SK-N-SH (cell line): Measurements from ENCODE around the gene MVP. TPM values are rescaled to one million over a fixed set of nuclear protein-coding genes. Genes with fewer than 3 reads are reported as not detected.
"Not testable (repeated sequence)": the region's sequence is repeated elsewhere in the genome, so short reads cannot be mapped to it uniquely, and the experiment has no call there.

Experiments used
- CTCF ChIA-PET: fragments of 300-600, 350-600 bp; formaldehyde crosslinking; extraction: SDS; loops from one replicate; lab custom pipeline; 2021; lab: Yijun Ruan, JAX
- POLR2A ChIA-PET: fragments of 350-600 bp; sonication (Branson Sonifier 250); formaldehyde crosslinking; extraction: SDS; loops from one replicate; lab custom pipeline; 2020; ENCODE audit warnings: antibody characterized with exemption, inconsistent platforms; lab: Yijun Ruan, JAX
- DNase-seq: peaks from one replicate; pipeline ENCODE4 v3.0.0; 2012
- H2AFZ ChIP-seq: fragments of 200-600 bp; sonication (generic); 2 replicates; pipeline ENCODE4 v1.8.1; 2016; ENCODE audit warnings: antibody characterized with exemption, mild to moderate bottlenecking, low read depth
- H3F3A ChIP-seq: fragments of 200-600 bp; sonication (generic); replicated peaks from 2 replicates; pipeline ENCODE3; 2016; ENCODE audit warnings: antibody characterized with exemption, mild to moderate bottlenecking; ENCODE audit not compliant: insufficient read depth
- H3K27ac ChIP-seq, 2 experiments: fragments of 200-500 bp in 1 of 2; fragments of 200-600 bp in 1 of 2; sonication (Bioruptor generic) in 1 of 2; sonication (generic), shearing (Covaris generic) in 1 of 2; 2 replicates each; pipeline versions ENCODE4 v1.5.1 to v1.6.1; 2014 to 2016; ENCODE audit warnings: low read depth in 2 of 2, inconsistent platforms in 1 of 2, low read length in 1 of 2, mild to moderate bottlenecking in 1 of 2, mixed read lengths in 1 of 2
- H3K27me3 ChIP-seq: fragments of 200-600 bp; sonication (generic), shearing (Covaris generic); 2 replicates; pipeline ENCODE4 v1.6.1; 2016; ENCODE audit warnings: mixed run types; ENCODE audit not compliant: insufficient read depth
- H3K36me3 ChIP-seq, 2 experiments: fragments of 200-500 bp in 1 of 2; fragments of 200-600 bp in 1 of 2; sonication (Bioruptor generic) in 1 of 2; sonication (generic) in 1 of 2; replicated peaks in 1 of 2; 2 replicates each; pipeline versions ENCODE3 to v1.5.1; 2014 to 2016; ENCODE audit warnings: low read length in 1 of 2, mild to moderate bottlenecking in 1 of 2; ENCODE audit not compliant: insufficient read depth in 2 of 2, control insufficient read depth in 1 of 2
- H3K4me1 ChIP-seq, 2 experiments: fragments of 200-500 bp in 1 of 2; fragments of 200-600 bp in 1 of 2; sonication (Bioruptor generic) in 1 of 2; sonication (generic), shearing (Covaris generic) in 1 of 2; 2 replicates each; pipeline versions ENCODE4 v1.5.1 to v1.6.1; 2014 to 2016; ENCODE audit warnings: low read depth in 1 of 2, low read length in 1 of 2, mixed run types in 1 of 2; ENCODE audit not compliant: insufficient read depth in 2 of 2, control insufficient read depth in 1 of 2
- H3K4me2 ChIP-seq: fragments of 200-600 bp; sonication (generic), shearing (Covaris generic); 2 replicates; pipeline ENCODE4 v1.6.1; 2017; ENCODE audit warnings: mixed run types
- H3K4me3 ChIP-seq, 2 experiments: fragments of 200-500 bp in 1 of 2; fragments of 200-600 bp in 1 of 2; sonication (Bioruptor generic) in 1 of 2; sonication (generic), shearing (Covaris generic) in 1 of 2; 2 replicates each; pipeline versions ENCODE4 v1.5.1 to v1.8.1; 2014 to 2016; ENCODE audit warnings: low read depth in 2 of 2, inconsistent platforms in 1 of 2, low read length in 1 of 2, mild to moderate bottlenecking in 1 of 2, mixed read lengths in 1 of 2, moderate library complexity in 1 of 2
- H3K79me2 ChIP-seq: fragments of 200-600 bp; sonication (generic); 2 replicates; pipeline ENCODE4 v1.8.1; 2017; ENCODE audit warnings: mild to moderate bottlenecking; ENCODE audit not compliant: insufficient read depth
- H3K9ac ChIP-seq: fragments of 200-600 bp; sonication (generic); 2 replicates; pipeline ENCODE4 v1.6.1; 2017; ENCODE audit warnings: mixed run types
- H3K9me2 ChIP-seq: fragments of 200-600 bp; sonication (generic); 2 replicates; pipeline ENCODE4 v1.6.1; 2017; ENCODE audit warnings: mixed run types
- H3K9me3 ChIP-seq: fragments of 200-600 bp; sonication (generic); 2 replicates; pipeline ENCODE4 v1.6.1; 2017; ENCODE audit warnings: mixed run types, mild to moderate bottlenecking, moderate library complexity
- H4K20me1 ChIP-seq: fragments of 200-600 bp; sonication (generic); 2 replicates; pipeline ENCODE4 v1.6.1; 2017; ENCODE audit warnings: mild to moderate bottlenecking, mixed run types; ENCODE audit not compliant: insufficient read depth
- CHD2 ChIP-seq: fragments of 150-350 bp; IDR thresholded peaks from 2 replicates; pipeline ENCODE4 v1.6.1; 2018; ENCODE audit warnings: low read length; ENCODE audit not compliant: partially characterized antibody
- CTCF ChIP-seq: fragments of 200-600 bp; sonication (generic); IDR thresholded peaks from 2 replicates; pipeline ENCODE4 v1.6.1; 2017; ENCODE audit warnings: antibody characterized with exemption, mild to moderate bottlenecking, moderate library complexity
- EP300 ChIP-seq, 2 experiments: IDR thresholded peaks; 2 replicates each; pipeline versions ENCODE4 v1.4.0 to v1.6.1; 2012; ENCODE audit warnings: borderline replicate concordance in 1 of 2, low read depth in 1 of 2, low read length in 1 of 2
- EZH2phosphoT487 ChIP-seq: fragments of 200-600 bp; sonication (generic); IDR thresholded peaks from 2 replicates; pipeline ENCODE4 v1.6.1; 2017; ENCODE audit warnings: low read depth, mixed run types, mild to moderate bottlenecking, antibody characterized with exemption, moderate library complexity, borderline replicate concordance
- FOXJ3 ChIP-seq: sonication (generic); formaldehyde crosslinking; IDR thresholded peaks from 2 replicates; pipeline ENCODE4 v1.5.1; 2020; ENCODE audit warnings: mild to moderate bottlenecking, missing genetic modification reagents
- FOXM1 ChIP-seq: IDR thresholded peaks from 2 replicates; pipeline ENCODE4 v1.4.0; 2012; ENCODE audit warnings: low read depth, mild to moderate bottlenecking
- GABPA ChIP-seq: IDR thresholded peaks from 2 replicates; pipeline ENCODE4 v1.4.0; 2012; ENCODE audit warnings: low read depth, mild to moderate bottlenecking
- GATA2 ChIP-seq: sonication (generic); formaldehyde crosslinking; IDR thresholded peaks from 2 replicates; pipeline ENCODE4 v1.5.0; 2020; ENCODE audit warnings: mild to moderate bottlenecking, missing genetic modification reagents
- NFIC ChIP-seq: IDR thresholded peaks from 2 replicates; pipeline ENCODE4 v1.4.0; 2012; ENCODE audit warnings: borderline replicate concordance
- RFX5 ChIP-seq: IDR thresholded peaks from 2 replicates; pipeline ENCODE4 v1.6.1; 2012; ENCODE audit warnings: mild to moderate bottlenecking, improper control_type of control experiment, low read length
- RXRA ChIP-seq: IDR thresholded peaks from 2 replicates; pipeline ENCODE4 v1.4.0; 2012; ENCODE audit warnings: low read depth, mild to moderate bottlenecking, borderline replicate concordance
- SIN3A ChIP-seq: IDR thresholded peaks from 2 replicates; pipeline ENCODE4 v1.6.1; 2012; ENCODE audit warnings: low read depth, mild to moderate bottlenecking, low read length, moderate library complexity, borderline replicate concordance
- SMC3 ChIP-seq: IDR thresholded peaks from 2 replicates; pipeline ENCODE4 v1.6.1; 2012; ENCODE audit warnings: low read depth, low read length, improper control_type of control experiment
- TAF1 ChIP-seq: IDR thresholded peaks from 2 replicates; pipeline ENCODE4 v1.6.1; 2012; ENCODE audit warnings: low read depth, mild to moderate bottlenecking, low read length, moderate library complexity, borderline replicate concordance
- TEAD4 ChIP-seq: IDR thresholded peaks from 2 replicates; pipeline ENCODE4 v1.4.0; 2012; ENCODE audit warnings: mild to moderate bottlenecking, borderline replicate concordance; ENCODE audit not compliant: insufficient read depth
- USF1 ChIP-seq: IDR thresholded peaks from 2 replicates; pipeline ENCODE4 v1.4.0; 2012; ENCODE audit warnings: low read depth, borderline replicate concordance
- YY1 ChIP-seq: IDR thresholded peaks from 2 replicates; pipeline ENCODE4 v1.4.0; 2012; ENCODE audit warnings: low read depth, mild to moderate bottlenecking
- ZBTB33 ChIP-seq: IDR thresholded peaks from 2 replicates; pipeline ENCODE4 v1.4.0; 2012; ENCODE audit warnings: low read depth, borderline replicate concordance
- WGBS: methylation state at CpG from one replicate; pipeline ENCODE4 v1.1.6; 2017; ENCODE audit warnings: low lambda C conversion rate; 5-methylcytosine and 5-hydroxymethylcytosine counted together
- polyA plus RNA-seq, 3 experiments: library from polyadenylated mRNA; depleted of rRNA; stranded (reverse); fragments of >200 nt; gene quantifications; 2 replicates each; pipeline ENCODE4 v1.2.3, GENCODE V29; 2012

The MVP gene
- polyA plus RNA-seq, 1 of the 3 experiments (the other 2 are of a cell fraction) = 222 TPM

- TF ChIP-seq EZH2phosphoT487 (no peak), USF1 (no peak), TAF1 (no peak), TEAD4 (no peak), YY1 (no peak)
These were observed 60.8 kb downstream of the MVP start (continued) for GRCh38 chr16:29881050-29881449.

GRCh38 chr16:29883987-29884386 lies 63.7 kb downstream of the MVP start:
- Histone ChIP-seq H3K4me3 (no peak overlapping the region), H2AFZ (no peak overlapping the region), H3K4me2 (no peak overlapping the region), H3F3A (no peaks in the 10 kb centered on the region), H3K9ac (no peak overlapping the region), H3K36me3 (peaks cover 4 to 8% of the 10 kb centered on the region in 2 experiments), H3K27me3 (no peaks in the 10 kb centered on the region), H3K4me1 (no peaks in the 10 kb centered on the region), H3K9me2 (no peaks in the 10 kb centered on the region), H3K27ac (no peak overlapping the region), H4K20me1 (no peaks in the 10 kb centered on the region), H3K79me2 (no peaks in the 10 kb centered on the region), H3K9me3 (no peaks in the 10 kb centered on the region)
- WGBS = 84% methylated on average over 6 of the region's 6 CpGs
- ChIA-PET CTCF (interaction anchor here (0.6 to 1.2 kb wide), 3 partner anchors 21 to 110 kb away, joined by 3 to 5 read pairs (median 3); partner anchors contain the start of gene CDIPT), POLR2A (no interaction called here)
- TF ChIP-seq NFIC (no peak), RXRA (no peak), FOXJ3 (CRISPR knock-in tag) (no peak), GATA2 (CRISPR knock-in tag) (no peak), EZH2phosphoT487 (no peak), EP300 (IDR thresholded peaks at IDR 0.05; ENCODE audit: borderline replicate concordance in 1 of 2, low read depth in 1 of 2, low read length in 1 of 2) (no peak), YY1 (no peak), SIN3A (no peak), GABPA (no peak), CTCF (no peak), ZBTB33 (no peak), FOXM1 (no peak), CHD2 (no peak), SMC3 (no peak), RFX5 (no peak)
- DNase-seq = no peak

GRCh38 chr16:29889372-29889771 lies 69.1 kb downstream of the MVP start:
- H3K36me3 ChIP-seq, H3K27me3 ChIP-seq, H3K4me3 ChIP-seq, H3K9me2 ChIP-seq, H4K20me1 ChIP-seq, DNase-seq, H3K9ac ChIP-seq, H3K9me3 ChIP-seq, H2AFZ ChIP-seq, H3F3A ChIP-seq, H3K79me2 ChIP-seq, H3K4me1 ChIP-seq, H3K27ac ChIP-seq, H3K4me2 ChIP-seq, POLR2A ChIA-PET: not testable (repeated sequence)
- CTCF ChIA-PET = interaction anchor here (1.0 to 1.5 kb wide), 3 partner anchors 12 to 82 kb away, joined by 3 to 5 read pairs (median 3); no protein-coding TSS in a partner anchor
- 90% methylated on average over 3 of the region's 3 CpGs for WGBS
